ENCODE results near the gene KRTAP5-9.

The KRTAP5-9 gene

GRCh38 chr11:71544525-71545214 is 3.5 kb upstream of the KRTAP5-9 start:
- no peak overlapping the region for H2AFZ ChIP-seq (ENCODE audit: low read length, unreplicated experiment)
- H3K27me3 ChIP-seq (ENCODE audit: insufficient read depth, low read length) = peaks cover 64% of the 10 kb centered on the region
- no peaks in the 10 kb centered on the region for H3K79me2 ChIP-seq (ENCODE audit: control insufficient read depth, insufficient read depth, low read length, unreplicated experiment)
- H3K4me1 ChIP-seq (ENCODE audit: control insufficient read depth, insufficient read depth, low read length, unreplicated experiment) = no peaks in the 10 kb centered on the region
- no peak overlapping the region for H3K4me3 ChIP-seq (ENCODE audit: low read depth, low read length)
- no peaks in the 10 kb centered on the region for H3K36me3 ChIP-seq (ENCODE audit: insufficient read depth, low read length)
- no peak overlapping the region for H3K27ac ChIP-seq (ENCODE audit: low read depth, low read length)

GRCh38 chr11:71545405-71545966 is 2.7 kb upstream of the KRTAP5-9 start:
- Histone ChIP-seq H2AFZ (ENCODE audit: low read length, unreplicated experiment) (no peak overlapping the region), H3K79me2 (ENCODE audit: control insufficient read depth, insufficient read depth, low read length, unreplicated experiment) (no peaks in the 10 kb centered on the region), H3K4me3 (ENCODE audit: low read depth, low read length) (no peak overlapping the region), H3K27me3 (ENCODE audit: insufficient read depth, low read length) (peaks cover 71% of the 10 kb centered on the region), H3K4me1 (ENCODE audit: control insufficient read depth, insufficient read depth, low read length, unreplicated experiment) (no peaks in the 10 kb centered on the region), H3K27ac (ENCODE audit: low read depth, low read length) (no peak overlapping the region), H3K36me3 (ENCODE audit: insufficient read depth, low read length) (no peaks in the 10 kb centered on the region)

- Histone ChIP-seq H3K27ac (ENCODE audit: low read depth, low read length) (no peak overlapping the region), H3K79me2 (ENCODE audit: control insufficient read depth, insufficient read depth, low read length, unreplicated experiment) (no peaks in the 10 kb centered on the region), H3K4me1 (ENCODE audit: control insufficient read depth, insufficient read depth, low read length, unreplicated experiment) (no peaks in the 10 kb centered on the region), H3K36me3 (ENCODE audit: insufficient read depth, low read length) (no peaks in the 10 kb centered on the region), H3K27me3 (ENCODE audit: insufficient read depth, low read length) (peaks cover 61% of the 10 kb centered on the region), H3K4me3 (ENCODE audit: low read depth, low read length) (no peak overlapping the region), H2AFZ (ENCODE audit: low read length, unreplicated experiment) (no peak overlapping the region)
These were observed 514 bp downstream of the KRTAP5-9 start for GRCh38 chr11:71548716-71549151.

- Histone ChIP-seq H3K4me1 (ENCODE audit: control insufficient read depth, insufficient read depth, low read length, unreplicated experiment) (no peaks in the 10 kb centered on the region), H2AFZ (ENCODE audit: low read length, unreplicated experiment) (no peak overlapping the region), H3K79me2 (ENCODE audit: control insufficient read depth, insufficient read depth, low read length, unreplicated experiment) (no peaks in the 10 kb centered on the region), H3K4me3 (ENCODE audit: low read depth, low read length) (no peak overlapping the region), H3K27ac (ENCODE audit: low read depth, low read length) (no peak overlapping the region), H3K27me3 (ENCODE audit: insufficient read depth, low read length) (peaks cover 44% of the 10 kb centered on the region), H3K36me3 (ENCODE audit: insufficient read depth, low read length) (no peaks in the 10 kb centered on the region)
These were observed 3.5 kb downstream of the KRTAP5-9 start for GRCh38 chr11:71551711-71552110.

DNA sequence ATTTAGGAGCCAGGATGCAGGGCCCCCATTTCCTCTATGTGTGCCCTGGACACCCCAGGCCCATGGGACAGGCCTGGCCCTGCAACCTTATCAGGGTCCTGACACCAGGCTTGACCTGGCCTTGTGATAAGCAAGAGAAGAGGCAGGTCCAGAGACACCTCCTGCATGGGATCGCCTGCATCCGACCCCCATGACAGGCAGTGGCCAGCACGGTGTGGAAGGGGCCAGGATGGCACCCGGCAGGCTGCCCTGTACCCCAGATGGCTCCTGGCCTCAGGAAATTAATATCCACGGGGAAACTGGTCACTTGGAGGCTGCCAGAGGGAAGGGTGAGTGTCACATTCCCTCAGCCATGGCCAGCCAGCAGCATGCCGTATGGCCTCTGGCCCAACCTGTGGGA is 6.8 kb downstream of the KRTAP5-9 start:
- no peaks in the 10 kb centered on the region for H3K79me2 ChIP-seq (ENCODE audit: control insufficient read depth, insufficient read depth, low read length, unreplicated experiment)
- H3K36me3 ChIP-seq (ENCODE audit: insufficient read depth, low read length) = no peaks in the 10 kb centered on the region
- no peak overlapping the region for H3K4me3 ChIP-seq (ENCODE audit: low read depth, low read length)
- H3K27ac ChIP-seq (ENCODE audit: low read depth, low read length) = no peak overlapping the region
- no peaks in the 10 kb centered on the region for H3K4me1 ChIP-seq (ENCODE audit: control insufficient read depth, insufficient read depth, low read length, unreplicated experiment)
- no peak overlapping the region for H2AFZ ChIP-seq (ENCODE audit: low read length, unreplicated experiment)
- H3K27me3 ChIP-seq (ENCODE audit: insufficient read depth, low read length) = peaks cover 47% of the 10 kb centered on the region

DNA sequence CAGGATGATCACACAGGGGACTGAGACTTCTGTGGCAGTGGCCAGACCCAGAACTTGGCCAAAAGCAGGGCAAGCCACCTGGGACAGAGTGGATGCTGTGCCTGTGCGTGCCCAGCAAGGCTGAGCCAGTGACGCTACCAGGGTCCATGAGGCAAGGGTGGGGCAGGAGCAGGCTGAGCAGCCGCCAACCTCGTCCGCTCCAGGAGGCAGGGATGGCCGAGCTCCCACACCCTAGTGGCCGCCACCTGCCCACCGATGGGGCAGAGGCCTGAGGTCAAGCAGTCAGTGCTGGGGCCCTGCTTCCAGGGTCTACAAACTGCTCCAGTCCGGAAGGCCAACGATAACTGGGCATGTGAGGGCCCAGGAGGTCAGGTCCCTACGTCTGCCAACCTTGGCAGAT is 7.3 kb downstream of the KRTAP5-9 start:
- Histone ChIP-seq H3K4me1 (ENCODE audit: control insufficient read depth, insufficient read depth, low read length, unreplicated experiment) (no peaks in the 10 kb centered on the region), H3K36me3 (ENCODE audit: insufficient read depth, low read length) (no peaks in the 10 kb centered on the region), H3K79me2 (ENCODE audit: control insufficient read depth, insufficient read depth, low read length, unreplicated experiment) (no peaks in the 10 kb centered on the region), H3K4me3 (ENCODE audit: low read depth, low read length) (no peak overlapping the region), H2AFZ (ENCODE audit: low read length, unreplicated experiment) (no peak overlapping the region), H3K27ac (ENCODE audit: low read depth, low read length) (no peak overlapping the region), H3K27me3 (ENCODE audit: insufficient read depth, low read length) (peaks cover 43% of the 10 kb centered on the region)

GRCh38 chr11:71556018-71556417 is 7.8 kb downstream of the KRTAP5-9 start:
- Histone ChIP-seq H3K79me2 (ENCODE audit: control insufficient read depth, insufficient read depth, low read length, unreplicated experiment) (no peaks in the 10 kb centered on the region), H3K4me1 (ENCODE audit: control insufficient read depth, insufficient read depth, low read length, unreplicated experiment) (no peaks in the 10 kb centered on the region), H3K36me3 (ENCODE audit: insufficient read depth, low read length) (no peaks in the 10 kb centered on the region), H3K27ac (ENCODE audit: low read depth, low read length) (no peak overlapping the region), H3K4me3 (ENCODE audit: low read depth, low read length) (no peak overlapping the region), H2AFZ (ENCODE audit: low read length, unreplicated experiment) (no peak overlapping the region), H3K27me3 (ENCODE audit: insufficient read depth, low read length) (peaks cover 41% of the 10 kb centered on the region)

DNA sequence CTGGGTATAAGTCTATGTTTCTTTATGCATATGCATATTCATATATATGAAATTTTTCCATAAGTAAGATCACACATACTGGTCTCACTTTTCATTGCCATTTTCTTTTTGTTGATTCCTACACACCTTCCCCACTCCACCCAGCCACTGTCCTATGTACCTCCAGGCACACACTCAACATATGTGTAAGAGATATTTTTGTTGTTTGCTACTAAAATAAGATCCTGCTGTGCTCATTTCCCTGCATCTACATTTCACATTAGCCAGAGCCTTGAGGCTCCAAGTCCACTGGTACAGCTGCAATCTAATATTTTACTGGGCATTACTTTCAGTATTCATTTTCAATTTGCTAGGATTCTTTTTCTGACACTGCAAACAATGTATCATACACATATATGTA is 9.0 kb downstream of the KRTAP5-9 start:
- no peaks in the 10 kb centered on the region for H3K4me1 ChIP-seq (ENCODE audit: control insufficient read depth, insufficient read depth, low read length, unreplicated experiment)
- no peaks in the 10 kb centered on the region for H3K36me3 ChIP-seq (ENCODE audit: insufficient read depth, low read length)
- H3K4me3 ChIP-seq (ENCODE audit: low read depth, low read length) = no peak overlapping the region
- no peak overlapping the region for H3K27ac ChIP-seq (ENCODE audit: low read depth, low read length)
- peaks cover 43% of the 10 kb centered on the region for H3K27me3 ChIP-seq (ENCODE audit: insufficient read depth, low read length)
- H3K79me2 ChIP-seq (ENCODE audit: control insufficient read depth, insufficient read depth, low read length, unreplicated experiment) = no peaks in the 10 kb centered on the region
- no peak overlapping the region for H2AFZ ChIP-seq (ENCODE audit: low read length, unreplicated experiment)

- Histone ChIP-seq H3K4me3 (ENCODE audit: low read depth, low read length) (no peak overlapping the region), H3K79me2 (ENCODE audit: control insufficient read depth, insufficient read depth, low read length, unreplicated experiment) (no peaks in the 10 kb centered on the region), H3K27ac (ENCODE audit: low read depth, low read length) (no peak overlapping the region), H3K27me3 (ENCODE audit: insufficient read depth, low read length) (peaks cover 59% of the 10 kb centered on the region), H3K4me1 (ENCODE audit: control insufficient read depth, insufficient read depth, low read length, unreplicated experiment) (no peaks in the 10 kb centered on the region), H3K36me3 (ENCODE audit: insufficient read depth, low read length) (no peaks in the 10 kb centered on the region), H2AFZ (ENCODE audit: low read length, unreplicated experiment) (no peak overlapping the region)
These were observed 10.8 kb downstream of the KRTAP5-9 start for GRCh38 chr11:71558996-71559395.

GRCh38 chr11:71562120-71562519 is 13.9 kb downstream of the KRTAP5-9 start:
- Histone ChIP-seq H3K4me1 (ENCODE audit: control insufficient read depth, insufficient read depth, low read length, unreplicated experiment) (no peaks in the 10 kb centered on the region), H2AFZ (ENCODE audit: low read length, unreplicated experiment) (no peak overlapping the region), H3K79me2 (ENCODE audit: control insufficient read depth, insufficient read depth, low read length, unreplicated experiment) (no peaks in the 10 kb centered on the region), H3K36me3 (ENCODE audit: insufficient read depth, low read length) (no peaks in the 10 kb centered on the region), H3K4me3 (ENCODE audit: low read depth, low read length) (no peak overlapping the region), H3K27ac (ENCODE audit: low read depth, low read length) (no peak overlapping the region), H3K27me3 (ENCODE audit: insufficient read depth, low read length) (peaks cover 64% of the 10 kb centered on the region)

GRCh38 chr11:71563406-71563805 is 15.2 kb downstream of the KRTAP5-9 start:
- no peak overlapping the region for H3K4me3 ChIP-seq (ENCODE audit: low read depth, low read length)
- no peaks in the 10 kb centered on the region for H3K79me2 ChIP-seq (ENCODE audit: control insufficient read depth, insufficient read depth, low read length, unreplicated experiment)
- H3K4me1 ChIP-seq (ENCODE audit: control insufficient read depth, insufficient read depth, low read length, unreplicated experiment) = no peaks in the 10 kb centered on the region
- H3K27ac ChIP-seq (ENCODE audit: low read depth, low read length) = no peak overlapping the region
- peaks cover 63% of the 10 kb centered on the region for H3K27me3 ChIP-seq (ENCODE audit: insufficient read depth, low read length)
- H3K36me3 ChIP-seq (ENCODE audit: insufficient read depth, low read length) = no peaks in the 10 kb centered on the region
- no peak overlapping the region for H2AFZ ChIP-seq (ENCODE audit: low read length, unreplicated experiment)

Data from ACC112 (cell line).